Measurements from ENCODE around the gene VCL.
"Not testable (repeated sequence)": the region's sequence is repeated elsewhere in the genome, so short reads cannot be mapped to it uniquely, and the experiment has no call there.

VCL gene

DNA sequence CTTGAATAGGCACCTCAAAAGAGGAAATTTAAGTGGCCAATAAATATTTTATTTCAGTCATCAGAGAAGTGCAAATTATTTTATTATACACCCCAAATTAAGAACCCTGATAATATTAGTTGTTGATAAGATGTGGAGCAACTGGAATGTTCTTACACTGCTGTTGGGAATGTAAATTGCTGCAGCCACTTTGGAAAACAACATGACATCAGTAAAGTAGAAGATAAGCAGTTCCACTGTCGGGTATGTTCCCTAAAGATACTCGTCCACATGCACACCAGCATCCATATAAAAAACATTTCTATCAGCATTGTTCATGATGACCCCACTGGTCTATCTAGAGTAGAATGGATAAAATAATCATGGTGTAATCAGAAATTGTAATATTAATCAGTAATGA, 46.5 kb downstream of the VCL start:
- DNase-seq: no peak

DNA sequence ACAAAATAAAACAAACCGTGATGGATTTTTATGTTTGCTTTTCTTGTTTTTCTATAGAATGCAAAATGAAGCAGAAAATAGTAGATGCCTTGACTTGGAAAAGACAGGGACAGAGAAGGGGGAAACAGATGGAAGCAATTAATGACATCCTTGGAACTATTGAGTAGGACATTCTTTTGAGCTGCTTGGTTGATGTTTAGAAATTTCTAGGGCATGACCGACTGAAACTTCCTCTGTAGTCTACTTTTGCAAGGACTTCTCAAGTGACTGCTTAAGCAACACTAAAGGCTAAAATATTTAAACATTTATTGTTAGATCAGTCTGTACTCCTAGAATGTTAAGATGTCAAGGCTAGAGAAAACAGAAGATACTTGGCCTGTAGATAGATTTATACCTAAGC, 49.4 kb downstream of the VCL start:
- DNase-seq: no peak

DNA sequence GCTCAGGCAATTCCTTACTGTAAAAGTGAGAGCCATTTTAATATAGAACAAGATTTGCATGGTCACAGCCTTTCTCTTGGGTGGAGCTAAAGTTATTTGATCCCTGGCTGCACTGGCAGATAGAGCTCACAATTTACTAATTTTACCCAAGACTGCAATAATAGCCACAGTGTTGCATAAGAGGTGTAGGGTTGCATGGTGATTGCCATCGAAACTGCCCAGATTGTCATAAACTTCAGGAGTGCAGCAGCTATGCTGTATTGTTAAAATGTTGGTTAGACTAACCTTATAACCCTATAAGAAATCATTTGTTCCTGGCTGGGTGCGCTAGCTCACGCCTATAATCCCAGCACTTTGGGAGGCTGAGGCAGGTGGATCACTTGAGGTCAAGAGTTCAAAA, 50.0 kb downstream of the VCL start:
- no peak for DNase-seq

DNA sequence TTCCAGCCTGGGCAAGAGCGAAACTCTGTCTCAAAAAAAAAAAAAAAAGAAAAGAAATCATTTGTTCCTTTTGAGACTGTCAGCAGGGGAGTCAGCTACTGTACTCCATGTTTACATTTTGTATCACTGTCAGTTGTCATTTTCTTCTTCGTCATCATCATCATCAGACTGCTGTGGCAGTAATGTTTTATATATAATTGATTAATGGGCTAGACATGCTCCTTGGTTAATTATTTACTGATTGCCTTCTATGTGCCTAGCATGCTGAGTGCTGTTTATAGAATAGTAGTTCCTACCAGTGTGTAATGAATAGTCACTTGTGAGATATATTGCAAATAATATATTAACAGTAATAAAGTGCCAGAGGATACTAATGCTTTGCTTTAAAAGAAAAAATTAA, 50.5 kb downstream of the VCL start:
- no peak for DNase-seq

DNA sequence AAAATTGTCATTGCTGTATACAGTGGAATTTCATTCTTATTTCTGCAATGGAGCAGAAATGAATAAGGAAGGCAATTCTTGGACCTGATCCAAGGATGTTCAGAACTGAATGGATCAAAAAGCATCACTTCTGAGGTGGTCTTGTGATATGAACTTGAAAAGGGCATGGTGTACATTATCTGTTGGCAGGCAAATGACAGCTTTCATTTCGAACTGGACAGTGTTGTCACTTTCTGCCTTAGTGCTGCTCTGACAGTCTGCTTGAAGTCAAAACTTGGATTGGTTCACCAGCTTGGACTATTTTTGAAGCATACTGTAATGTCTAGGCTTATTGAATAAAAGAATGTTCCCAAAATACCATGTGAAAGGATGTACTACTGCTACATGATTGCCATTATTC, 52.0 kb downstream of the VCL start:
- DNase-seq: no peak

DNA sequence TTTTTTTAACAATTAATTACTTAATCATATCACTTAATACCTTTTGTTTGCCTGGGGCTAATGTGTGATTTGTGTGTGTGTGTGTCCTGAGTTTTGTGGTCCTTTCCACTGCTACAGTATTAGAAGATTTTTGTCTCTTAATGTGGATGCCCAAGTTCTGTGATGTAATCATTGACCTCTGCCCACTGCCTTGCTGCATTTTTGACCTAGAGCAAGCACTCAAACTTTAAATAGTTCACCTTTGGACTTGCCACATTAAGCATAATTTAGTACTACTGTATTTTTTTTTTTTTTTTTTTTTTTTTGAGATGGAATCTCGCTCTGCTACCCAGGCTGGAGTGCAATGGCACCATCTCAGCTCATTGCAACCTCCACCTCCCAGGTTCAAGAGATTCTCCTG, 52.7 kb downstream of the VCL start:
- no peak for DNase-seq

DNA sequence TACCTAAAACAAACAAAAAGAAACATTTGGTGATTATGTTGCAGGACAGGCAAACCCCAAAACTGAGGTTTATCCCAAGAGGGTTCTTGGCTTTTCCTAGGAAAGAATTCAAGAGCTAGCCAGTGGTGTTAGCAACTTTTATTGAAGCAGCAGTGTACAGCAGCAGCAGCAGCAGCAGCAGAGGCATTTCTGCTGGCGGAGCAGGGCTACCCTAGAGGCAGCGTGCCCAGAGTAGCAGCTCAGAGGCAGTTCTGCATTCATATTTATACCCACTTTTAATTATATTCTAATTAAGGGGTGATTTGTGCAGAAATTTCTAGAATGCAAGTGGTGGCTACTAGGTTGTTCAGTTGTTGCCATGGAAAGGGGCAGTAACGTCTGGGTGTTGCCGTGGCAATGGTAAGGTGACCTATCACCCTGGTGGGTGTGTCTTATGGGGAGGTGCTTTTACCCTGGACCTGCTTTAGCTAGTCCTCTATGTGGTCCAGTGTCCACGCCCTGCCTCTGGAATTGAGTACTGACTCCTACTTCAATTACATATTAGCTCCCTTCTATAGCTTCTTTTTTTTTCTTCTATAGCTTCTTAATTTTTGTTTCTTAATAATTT, 53.9 kb downstream of the VCL start:
- no peak for DNase-seq

DNA sequence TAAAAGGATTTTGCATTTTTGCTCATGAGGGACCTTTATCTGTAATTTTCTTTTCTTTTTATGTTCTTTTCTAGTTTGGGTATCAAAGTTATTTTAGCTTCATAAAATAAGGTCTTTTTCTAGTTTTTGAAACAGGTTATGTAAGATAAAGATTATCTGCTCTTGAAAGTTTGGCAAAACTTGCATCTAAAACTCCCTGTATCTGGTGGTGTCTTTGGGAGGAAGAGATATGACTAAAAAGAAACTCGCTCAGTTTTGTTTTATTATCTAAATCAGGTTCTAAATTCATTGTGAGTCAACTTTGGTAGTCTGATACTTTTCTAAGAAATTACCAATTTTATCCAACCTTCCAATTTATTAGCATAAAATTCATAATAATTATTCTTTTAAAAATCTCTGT, 55.1 kb downstream of the VCL start:
- no peak for DNase-seq

DNA sequence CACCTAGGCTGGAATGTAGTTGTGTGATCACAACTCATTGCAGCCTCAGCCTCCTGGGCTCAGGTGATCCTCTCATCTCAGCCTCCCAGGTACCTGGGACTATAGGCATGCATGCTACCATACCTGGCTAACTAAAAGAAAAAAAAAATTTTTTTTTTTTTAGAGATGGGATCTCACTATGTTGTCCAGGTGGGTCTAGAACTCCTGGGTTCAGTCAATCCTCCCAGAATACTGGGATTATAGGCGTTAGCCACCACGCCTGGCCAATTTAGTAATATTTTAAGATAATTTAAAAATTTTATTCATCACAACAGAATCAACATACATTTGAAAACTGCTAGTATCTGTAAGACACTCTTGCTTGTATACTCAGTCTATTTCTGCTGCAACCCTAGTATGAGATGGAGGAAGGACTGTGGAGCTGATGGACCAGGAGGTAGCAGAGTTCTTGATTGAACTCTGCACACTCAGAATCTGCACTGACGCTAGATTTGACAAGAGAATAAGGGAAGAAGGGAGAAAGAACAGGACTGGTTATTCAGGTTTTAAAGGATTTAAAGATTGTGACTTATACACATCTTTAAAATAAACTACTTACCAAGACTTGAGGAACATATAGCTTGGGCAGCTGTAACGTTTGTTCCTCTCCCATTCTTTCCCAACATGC, 57.6 kb downstream of the VCL start:
- DNase-seq: no peak

DNA sequence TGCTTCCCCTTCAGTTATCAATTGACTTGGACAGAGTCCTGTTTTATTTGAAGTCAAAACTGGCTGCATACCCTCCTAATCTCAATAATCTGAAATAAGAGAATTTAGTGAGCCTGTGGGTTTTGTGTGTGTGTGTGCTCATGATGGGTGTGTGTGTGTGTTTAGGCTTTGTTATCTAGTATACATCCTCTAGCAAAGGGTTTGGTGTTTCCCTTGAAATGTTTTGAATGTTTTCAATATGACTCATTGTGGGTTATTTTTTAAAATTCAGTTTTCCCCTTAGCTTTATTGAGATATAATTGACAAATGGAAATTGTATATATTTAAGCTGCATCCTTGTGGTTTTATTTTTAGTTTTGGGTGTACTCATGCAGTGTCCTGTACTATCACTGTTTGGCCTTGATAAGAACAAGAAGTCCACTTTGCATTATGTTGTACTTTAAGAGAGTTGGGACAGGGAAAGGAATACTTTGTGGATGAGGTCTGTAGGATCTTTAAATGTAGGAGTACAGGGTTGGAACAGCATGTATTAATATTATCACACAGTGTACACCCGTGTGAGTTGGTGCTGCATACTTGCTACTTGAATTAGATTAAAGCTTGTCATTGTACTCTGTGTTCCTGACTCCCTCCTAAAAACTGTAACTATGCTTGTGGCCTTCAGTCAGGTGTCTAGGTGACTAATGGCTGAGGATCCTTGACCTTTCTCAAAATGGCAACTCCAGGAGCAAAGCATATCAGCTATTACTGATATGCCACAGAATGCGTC, 58.3 kb downstream of the VCL start:
- DNase-seq: no peak

DNA sequence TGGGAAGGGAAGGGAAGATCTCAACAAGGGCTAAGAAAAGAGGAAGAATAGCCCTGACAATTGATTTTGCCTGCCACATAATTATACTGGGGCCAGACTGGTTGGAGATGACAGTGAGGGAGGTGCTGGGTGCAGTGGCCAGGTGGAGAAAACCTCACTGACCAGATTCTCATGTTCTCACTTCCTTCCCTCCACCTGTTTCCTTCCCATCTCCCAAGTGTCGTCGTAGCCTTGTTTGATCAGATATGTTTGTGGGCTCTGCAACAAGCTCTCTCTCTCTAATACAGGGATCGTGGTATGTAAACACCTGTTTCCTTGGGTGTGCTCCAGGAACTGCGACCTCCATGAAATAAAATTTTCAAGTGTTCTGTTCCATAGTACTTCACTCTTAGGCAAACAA, 60.2 kb downstream of the VCL start:
- DNase-seq: no peak

DNA sequence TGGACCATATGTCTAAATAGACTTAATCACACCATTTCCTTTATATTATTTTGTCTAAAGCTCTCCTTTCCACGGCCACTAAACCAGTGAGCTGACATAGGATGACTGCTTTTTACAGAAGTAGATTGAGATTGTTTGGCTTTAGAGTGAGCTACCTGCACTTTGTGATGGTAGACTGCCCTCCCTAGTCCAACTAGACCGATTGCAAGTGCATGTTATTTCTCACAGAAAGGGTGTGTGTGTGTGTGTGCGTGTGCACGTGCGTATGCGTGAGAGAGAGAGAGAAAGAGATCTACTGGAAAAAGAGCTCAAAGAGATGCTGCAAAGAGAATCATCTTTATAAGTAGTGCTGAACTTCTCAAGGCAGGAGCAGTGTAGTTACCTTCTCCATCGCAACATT, 60.7 kb downstream of the VCL start:
- peak; percentile 11 for DNase-seq

DNA sequence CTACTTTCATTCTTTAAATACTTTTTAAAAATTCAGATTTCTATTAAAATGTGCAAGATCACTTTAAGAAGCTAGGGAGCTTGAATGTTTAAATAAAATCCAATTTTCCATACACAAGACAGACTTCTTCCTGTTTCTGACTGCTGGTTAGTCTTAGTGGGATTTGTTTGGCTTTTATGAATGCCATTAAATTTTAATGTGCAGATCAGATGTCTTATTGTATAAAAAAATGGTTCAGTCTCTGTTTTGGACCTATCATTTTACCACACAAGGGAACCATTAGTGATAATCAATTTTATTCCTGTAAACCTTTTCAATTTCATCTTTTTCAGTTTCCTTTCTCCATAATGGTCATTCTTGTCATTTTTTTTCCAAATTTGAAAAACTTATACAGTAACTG, 63.2 kb downstream of the VCL start:
- DNase-seq: no peak

DNA sequence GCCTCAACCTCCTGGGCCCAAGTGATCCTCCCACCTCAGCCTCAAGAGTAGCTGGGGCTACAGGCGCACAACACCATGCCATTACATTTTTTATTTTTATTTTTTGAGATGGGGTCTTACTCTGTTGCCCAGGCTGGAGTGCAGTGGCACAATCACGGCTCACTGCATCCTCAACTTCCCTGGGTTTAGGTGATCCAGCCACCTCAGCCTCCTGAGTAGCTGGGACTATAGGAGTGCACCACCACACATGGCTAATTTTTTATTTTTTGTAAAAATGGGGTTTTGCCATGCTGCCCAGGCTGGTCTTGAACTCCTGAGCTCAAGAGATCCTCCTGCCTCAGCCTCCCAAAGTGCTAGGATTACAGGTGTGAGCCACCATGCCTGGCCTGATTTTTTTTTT, 64.1 kb downstream of the VCL start:
- not testable (repeated sequence) for DNase-seq

DNA sequence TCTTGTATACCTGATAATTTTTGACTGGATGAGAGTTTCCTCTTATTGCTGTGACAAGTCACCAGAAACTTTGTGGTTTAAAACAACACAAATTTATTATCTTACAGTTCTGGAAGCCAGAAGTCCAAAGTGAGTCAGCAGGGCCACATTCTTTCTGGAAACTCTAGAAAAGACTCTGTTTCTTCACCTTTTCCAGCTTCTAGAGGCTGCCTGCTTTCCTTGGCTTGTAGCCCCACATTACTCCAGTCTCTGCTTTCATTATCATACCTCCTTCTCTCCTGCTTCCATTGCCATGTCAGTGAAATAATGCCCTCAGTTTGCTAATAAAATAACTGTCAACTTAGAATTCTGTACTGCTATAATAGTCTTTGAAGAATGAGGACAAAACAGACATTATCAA, 65.3 kb downstream of the VCL start:
- no peak for DNase-seq

DNA sequence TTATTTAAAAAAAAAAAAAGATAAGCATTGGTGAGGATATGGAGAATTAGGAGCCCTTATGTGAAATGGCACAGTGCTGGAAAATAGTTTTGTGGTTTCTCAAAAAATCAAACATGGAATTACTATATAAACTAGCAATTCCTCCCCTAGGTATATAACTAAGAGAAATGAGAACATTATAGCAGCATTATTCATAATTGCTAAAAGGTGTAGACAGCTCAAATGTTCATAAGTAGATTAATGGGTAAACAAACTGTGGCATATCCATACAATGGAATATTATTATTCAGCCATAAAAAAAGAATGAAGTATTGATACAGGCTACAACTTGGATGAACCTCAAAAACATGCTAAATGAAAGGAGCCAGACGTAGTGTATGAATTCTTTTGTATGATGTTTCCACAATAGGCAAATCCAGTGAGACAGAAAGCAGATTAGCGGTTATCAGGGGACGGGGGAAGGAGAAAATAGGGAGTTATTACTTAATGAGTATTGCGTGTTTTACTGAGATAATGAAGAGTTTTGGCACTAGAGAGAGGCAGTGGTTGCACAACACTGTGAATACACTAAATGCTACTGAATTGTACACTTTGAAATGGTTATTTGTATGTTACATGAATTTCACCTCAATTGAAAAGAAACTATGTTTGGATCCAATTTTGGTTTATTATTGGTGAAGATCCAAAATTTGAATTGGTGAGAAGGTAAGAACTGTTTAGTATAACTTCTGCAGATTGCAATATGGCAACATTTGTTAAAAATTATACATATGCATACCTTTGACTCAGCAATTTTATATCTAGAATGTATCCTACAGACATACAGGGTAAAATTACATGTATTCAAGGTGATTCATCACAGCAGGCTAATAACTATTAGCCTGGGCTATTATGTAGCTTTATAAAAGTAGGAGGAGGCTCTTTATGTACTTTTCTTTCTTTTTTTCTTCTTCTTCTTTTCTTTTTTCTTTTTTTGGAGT, 69.7 kb downstream of the VCL start:
- DNase-seq: no peak

DNA sequence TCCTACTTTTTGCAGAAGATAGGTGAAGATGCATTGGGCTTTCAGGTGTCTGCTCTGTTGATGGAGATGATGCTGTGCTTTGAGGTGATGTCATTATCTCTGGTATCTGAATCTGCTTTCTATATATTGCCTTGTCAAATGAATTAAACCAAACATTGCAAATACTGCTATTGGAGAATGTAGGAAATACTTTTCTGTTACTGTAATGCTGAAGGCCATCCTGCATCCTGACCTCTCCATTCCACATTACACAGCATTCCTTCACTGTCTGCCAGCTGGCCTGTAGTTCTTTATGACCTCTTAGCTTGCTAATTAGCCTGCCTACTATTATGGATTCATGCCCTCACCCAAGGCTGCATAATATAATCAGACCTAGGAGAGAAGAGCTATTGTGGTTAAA, 73.2 kb downstream of the VCL start:
- DNase-seq: no peak

DNA sequence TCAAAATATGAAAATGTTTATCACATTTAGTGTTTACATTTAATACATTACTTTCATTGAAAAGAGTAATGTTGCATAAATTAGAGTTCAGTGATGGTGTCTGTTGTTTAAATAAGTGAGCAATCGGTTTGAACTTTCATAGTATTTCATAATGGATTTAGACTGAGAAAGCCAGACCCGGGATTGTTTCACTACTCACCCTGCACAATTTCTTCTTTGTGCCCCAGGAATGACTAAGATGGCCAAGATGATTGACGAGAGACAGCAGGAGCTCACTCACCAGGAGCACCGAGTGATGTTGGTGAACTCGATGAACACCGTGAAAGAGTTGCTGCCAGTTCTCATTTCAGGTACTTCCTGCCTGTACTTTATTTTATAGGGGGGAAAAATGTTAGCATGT, 74.6 kb downstream of the VCL start:
- DNase-seq: no peak

DNA sequence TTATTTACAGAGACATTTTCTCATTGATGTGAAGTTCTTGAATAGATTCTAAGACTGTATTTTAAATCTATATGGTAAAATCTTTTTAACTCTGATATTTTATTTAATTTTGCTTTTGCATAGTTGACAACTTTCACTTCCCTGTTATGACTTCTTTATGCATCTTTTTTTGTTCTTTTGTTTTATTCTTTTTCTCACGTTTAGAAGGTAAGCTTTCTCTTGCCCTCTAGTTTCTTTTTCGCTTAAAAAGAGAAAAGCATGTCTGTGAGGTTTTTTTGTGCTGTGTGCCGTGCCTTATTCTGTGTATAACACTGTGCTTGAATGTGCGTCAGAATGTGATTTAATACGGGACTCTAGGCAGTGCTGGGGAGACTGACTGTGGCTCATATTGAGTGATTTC, 78.0 kb downstream of the VCL start:
- DNase-seq: no peak

DNA sequence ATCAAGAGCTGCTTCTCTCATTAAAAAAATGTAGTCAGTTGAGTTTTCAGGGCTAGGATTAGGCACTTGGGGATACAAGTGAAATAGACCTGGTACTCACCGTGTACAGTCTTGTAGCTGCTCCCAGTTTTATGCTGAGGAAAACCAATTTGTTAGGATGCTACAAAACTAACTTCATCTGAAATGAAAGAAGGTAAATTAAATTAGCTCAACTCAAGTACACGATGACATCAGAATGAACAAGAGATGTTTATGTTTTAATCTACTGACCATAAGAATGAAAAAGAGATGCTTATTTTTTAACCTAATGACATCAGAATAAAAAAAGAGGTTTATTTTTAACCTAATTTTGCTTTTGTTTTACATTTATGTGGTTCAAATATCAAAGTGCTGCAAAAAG, 79.0 kb downstream of the VCL start:
- no peak for DNase-seq

DNA sequence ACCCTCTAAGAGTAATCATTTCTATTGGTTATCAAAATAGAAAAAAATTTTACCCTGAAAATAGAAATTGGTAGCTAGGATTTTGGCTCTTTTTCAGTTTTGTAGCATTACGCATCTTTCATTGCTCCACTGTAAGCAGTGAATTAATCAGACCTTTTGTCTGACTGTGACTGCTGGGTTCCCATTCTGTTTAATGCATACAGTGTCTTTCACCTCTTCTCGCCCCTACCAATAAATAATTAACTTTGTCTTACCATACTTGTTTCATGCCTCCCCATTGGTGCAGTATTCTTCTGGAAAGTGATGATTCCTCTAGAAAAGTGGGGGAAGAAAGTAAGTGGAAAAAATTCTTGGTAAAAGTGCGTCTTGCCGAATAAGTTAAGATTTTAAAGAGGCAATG, 79.5 kb downstream of the VCL start:
- DNase-seq: no peak

DNA sequence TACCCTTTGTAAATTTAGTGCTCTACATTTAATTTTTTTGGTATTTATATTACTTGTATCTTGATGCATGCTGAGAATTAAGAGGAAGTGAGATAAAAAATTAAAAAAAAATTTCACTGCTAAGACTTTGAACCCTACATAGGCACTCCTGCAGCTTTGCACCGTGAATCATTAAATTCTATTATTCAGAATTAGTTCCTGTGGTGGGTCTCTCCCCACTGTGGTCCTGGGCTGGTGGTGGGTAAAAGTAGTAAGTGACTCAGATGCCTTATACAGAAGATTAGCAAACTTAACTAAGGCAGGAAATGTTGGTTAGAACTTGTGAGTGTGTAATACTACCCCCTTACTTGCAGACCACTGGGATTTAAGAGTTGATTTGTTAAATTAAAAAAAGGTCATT, 80.1 kb downstream of the VCL start:
- peak; percentile 62 for DNase-seq
